SK-N-SH (cell line): ENCODE results near the gene SRSF2. TPM values are rescaled to one million over a fixed set of nuclear protein-coding genes. Genes with fewer than 3 reads are reported as not detected.
"Not testable (repeated sequence)": the region's sequence is repeated elsewhere in the genome, so short reads cannot be mapped to it uniquely, and the experiment has no call there.

Source experiments
- CTCF ChIA-PET: fragments of 300-600, 350-600 bp; formaldehyde crosslinking; extraction: SDS; loops from one replicate; lab custom pipeline; 2021; lab: Yijun Ruan, JAX
- POLR2A ChIA-PET: fragments of 350-600 bp; sonication (Branson Sonifier 250); formaldehyde crosslinking; extraction: SDS; loops from one replicate; lab custom pipeline; 2020; ENCODE audit warnings: antibody characterized with exemption, inconsistent platforms; lab: Yijun Ruan, JAX
- DNase-seq: peaks from one replicate; pipeline ENCODE4 v3.0.0; 2012
- H2AFZ ChIP-seq: fragments of 200-600 bp; sonication (generic); 2 replicates; pipeline ENCODE4 v1.8.1; 2016; ENCODE audit warnings: antibody characterized with exemption, mild to moderate bottlenecking, low read depth
- H3F3A ChIP-seq: fragments of 200-600 bp; sonication (generic); replicated peaks from 2 replicates; pipeline ENCODE3; 2016; ENCODE audit warnings: antibody characterized with exemption, mild to moderate bottlenecking; ENCODE audit not compliant: insufficient read depth
- H3K27ac ChIP-seq, 2 experiments: fragments of 200-500 bp in 1 of 2; fragments of 200-600 bp in 1 of 2; sonication (Bioruptor generic) in 1 of 2; sonication (generic), shearing (Covaris generic) in 1 of 2; 2 replicates each; pipeline versions ENCODE4 v1.5.1 to v1.6.1; 2014 to 2016; ENCODE audit warnings: low read depth in 2 of 2, inconsistent platforms in 1 of 2, low read length in 1 of 2, mild to moderate bottlenecking in 1 of 2, mixed read lengths in 1 of 2
- H3K27me3 ChIP-seq: fragments of 200-600 bp; sonication (generic), shearing (Covaris generic); 2 replicates; pipeline ENCODE4 v1.6.1; 2016; ENCODE audit warnings: mixed run types; ENCODE audit not compliant: insufficient read depth
- H3K36me3 ChIP-seq, 2 experiments: fragments of 200-500 bp in 1 of 2; fragments of 200-600 bp in 1 of 2; sonication (Bioruptor generic) in 1 of 2; sonication (generic) in 1 of 2; replicated peaks in 1 of 2; 2 replicates each; pipeline versions ENCODE3 to v1.5.1; 2014 to 2016; ENCODE audit warnings: low read length in 1 of 2, mild to moderate bottlenecking in 1 of 2; ENCODE audit not compliant: insufficient read depth in 2 of 2, control insufficient read depth in 1 of 2
- H3K4me1 ChIP-seq, 2 experiments: fragments of 200-500 bp in 1 of 2; fragments of 200-600 bp in 1 of 2; sonication (Bioruptor generic) in 1 of 2; sonication (generic), shearing (Covaris generic) in 1 of 2; 2 replicates each; pipeline versions ENCODE4 v1.5.1 to v1.6.1; 2014 to 2016; ENCODE audit warnings: low read depth in 1 of 2, low read length in 1 of 2, mixed run types in 1 of 2; ENCODE audit not compliant: insufficient read depth in 2 of 2, control insufficient read depth in 1 of 2
- H3K4me2 ChIP-seq: fragments of 200-600 bp; sonication (generic), shearing (Covaris generic); 2 replicates; pipeline ENCODE4 v1.6.1; 2017; ENCODE audit warnings: mixed run types
- H3K4me3 ChIP-seq, 2 experiments: fragments of 200-500 bp in 1 of 2; fragments of 200-600 bp in 1 of 2; sonication (Bioruptor generic) in 1 of 2; sonication (generic), shearing (Covaris generic) in 1 of 2; 2 replicates each; pipeline versions ENCODE4 v1.5.1 to v1.8.1; 2014 to 2016; ENCODE audit warnings: low read depth in 2 of 2, inconsistent platforms in 1 of 2, low read length in 1 of 2, mild to moderate bottlenecking in 1 of 2, mixed read lengths in 1 of 2, moderate library complexity in 1 of 2
- H3K79me2 ChIP-seq: fragments of 200-600 bp; sonication (generic); 2 replicates; pipeline ENCODE4 v1.8.1; 2017; ENCODE audit warnings: mild to moderate bottlenecking; ENCODE audit not compliant: insufficient read depth
- H3K9ac ChIP-seq: fragments of 200-600 bp; sonication (generic); 2 replicates; pipeline ENCODE4 v1.6.1; 2017; ENCODE audit warnings: mixed run types
- H3K9me2 ChIP-seq: fragments of 200-600 bp; sonication (generic); 2 replicates; pipeline ENCODE4 v1.6.1; 2017; ENCODE audit warnings: mixed run types
- H3K9me3 ChIP-seq: fragments of 200-600 bp; sonication (generic); 2 replicates; pipeline ENCODE4 v1.6.1; 2017; ENCODE audit warnings: mixed run types, mild to moderate bottlenecking, moderate library complexity
- H4K20me1 ChIP-seq: fragments of 200-600 bp; sonication (generic); 2 replicates; pipeline ENCODE4 v1.6.1; 2017; ENCODE audit warnings: mild to moderate bottlenecking, mixed run types; ENCODE audit not compliant: insufficient read depth
- CHD2 ChIP-seq: fragments of 150-350 bp; IDR thresholded peaks from 2 replicates; pipeline ENCODE4 v1.6.1; 2018; ENCODE audit warnings: low read length; ENCODE audit not compliant: partially characterized antibody
- EP300 ChIP-seq, 2 experiments: IDR thresholded peaks; 2 replicates each; pipeline versions ENCODE4 v1.4.0 to v1.6.1; 2012; ENCODE audit warnings: borderline replicate concordance in 1 of 2, low read depth in 1 of 2, low read length in 1 of 2
- EZH2phosphoT487 ChIP-seq: fragments of 200-600 bp; sonication (generic); IDR thresholded peaks from 2 replicates; pipeline ENCODE4 v1.6.1; 2017; ENCODE audit warnings: low read depth, mixed run types, mild to moderate bottlenecking, antibody characterized with exemption, moderate library complexity, borderline replicate concordance
- FOXJ3 ChIP-seq: sonication (generic); formaldehyde crosslinking; IDR thresholded peaks from 2 replicates; pipeline ENCODE4 v1.5.1; 2020; ENCODE audit warnings: mild to moderate bottlenecking, missing genetic modification reagents
- JUND ChIP-seq: IDR thresholded peaks from 2 replicates; pipeline ENCODE4 v1.4.0; 2012
- POLR2AphosphoS5 ChIP-seq: IDR thresholded peaks from 2 replicates; pipeline ENCODE4 v1.6.1; 2012; ENCODE audit warnings: low read depth, low read length
- RCOR1 ChIP-seq: fragments of 150-350 bp; IDR thresholded peaks from 2 replicates; pipeline ENCODE4 v1.6.1; 2017; ENCODE audit warnings: antibody characterized with exemption, low read length
- SIN3A ChIP-seq: IDR thresholded peaks from 2 replicates; pipeline ENCODE4 v1.6.1; 2012; ENCODE audit warnings: low read depth, mild to moderate bottlenecking, low read length, moderate library complexity, borderline replicate concordance
- TAF1 ChIP-seq: IDR thresholded peaks from 2 replicates; pipeline ENCODE4 v1.6.1; 2012; ENCODE audit warnings: low read depth, mild to moderate bottlenecking, low read length, moderate library complexity, borderline replicate concordance
- TCF12 ChIP-seq: IDR thresholded peaks from 2 replicates; pipeline ENCODE4 v1.4.0; 2012
- YY1 ChIP-seq: IDR thresholded peaks from 2 replicates; pipeline ENCODE4 v1.4.0; 2012; ENCODE audit warnings: low read depth, mild to moderate bottlenecking
- WGBS: methylation state at CpG from one replicate; pipeline ENCODE4 v1.1.6; 2017; ENCODE audit warnings: low lambda C conversion rate; 5-methylcytosine and 5-hydroxymethylcytosine counted together
- polyA plus RNA-seq, 3 experiments: library from polyadenylated mRNA; depleted of rRNA; stranded (reverse); fragments of >200 nt; gene quantifications; 2 replicates each; pipeline ENCODE4 v1.2.3, GENCODE V29; 2012

The SRSF2 gene
- polyA plus RNA-seq, 1 of the 3 experiments (the other 2 are of a cell fraction) = 211 TPM

DNA sequence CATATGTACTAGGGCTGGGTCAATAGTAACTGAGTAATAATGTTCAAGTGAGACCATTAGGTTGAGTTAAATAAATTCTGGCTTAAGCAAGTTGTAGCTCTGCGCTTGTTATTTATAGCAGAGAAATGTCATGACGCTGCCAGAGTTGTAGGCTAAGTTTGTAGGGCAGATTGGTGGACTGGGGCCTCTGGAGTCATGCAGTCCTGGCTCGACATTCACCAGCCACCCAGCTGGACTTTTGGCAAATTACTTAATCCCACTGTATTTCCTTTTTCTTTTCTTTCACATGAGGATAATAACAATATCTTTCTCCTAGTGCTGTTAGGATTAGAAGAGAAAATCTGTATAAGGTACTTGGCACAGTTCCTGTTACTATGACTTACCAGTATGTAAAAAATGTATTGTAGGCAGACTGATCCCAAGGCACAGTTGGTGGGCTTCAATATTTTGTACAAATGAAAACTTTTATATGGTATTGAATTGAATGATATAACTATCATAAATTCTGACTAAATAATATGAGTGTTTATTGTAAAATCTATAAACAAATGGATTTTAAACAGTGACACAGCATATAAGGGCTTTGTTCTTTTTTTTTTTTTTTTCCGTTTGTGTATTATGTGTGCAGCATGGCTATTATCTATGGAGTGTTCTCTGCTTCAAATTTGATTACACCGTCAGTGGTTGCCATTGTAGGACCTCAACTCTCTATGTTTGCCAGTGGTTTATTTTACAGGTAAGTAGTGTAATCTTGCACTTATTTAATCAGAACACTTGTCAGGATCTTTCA is 3.4 kb upstream of the SRSF2 start:
- POLR2A ChIA-PET = interaction anchor here (0.6 kb wide), 1 partner anchor 212 kb away, joined by 4 read pairs; no protein-coding TSS in a partner anchor
- TF ChIP-seq CHD2 = no peak
- TF ChIP-seq POLR2AphosphoS5 = no peak
- no peak for TF ChIP-seq SIN3A
- TF ChIP-seq JUND = no peak
- no peak for TF ChIP-seq EP300 (IDR thresholded peaks at IDR 0.05; ENCODE audit: borderline replicate concordance in 1 of 2, low read depth in 1 of 2, low read length in 1 of 2)
- TF ChIP-seq YY1 = no peak
- TF ChIP-seq RCOR1 = no peak
- no peak for TF ChIP-seq TAF1
- no peak for TF ChIP-seq FOXJ3
- no peak for TF ChIP-seq TCF12
- no peak for TF ChIP-seq EZH2phosphoT487
- CTCF ChIA-PET = interaction anchor here (1.3 to 5.8 kb wide), 5 partner anchors 14 to 348 kb away, joined by 3 to 34 read pairs (median 4); partner anchors contain the start of genes JMJD6, METTL23 and MGAT5B

DNA sequence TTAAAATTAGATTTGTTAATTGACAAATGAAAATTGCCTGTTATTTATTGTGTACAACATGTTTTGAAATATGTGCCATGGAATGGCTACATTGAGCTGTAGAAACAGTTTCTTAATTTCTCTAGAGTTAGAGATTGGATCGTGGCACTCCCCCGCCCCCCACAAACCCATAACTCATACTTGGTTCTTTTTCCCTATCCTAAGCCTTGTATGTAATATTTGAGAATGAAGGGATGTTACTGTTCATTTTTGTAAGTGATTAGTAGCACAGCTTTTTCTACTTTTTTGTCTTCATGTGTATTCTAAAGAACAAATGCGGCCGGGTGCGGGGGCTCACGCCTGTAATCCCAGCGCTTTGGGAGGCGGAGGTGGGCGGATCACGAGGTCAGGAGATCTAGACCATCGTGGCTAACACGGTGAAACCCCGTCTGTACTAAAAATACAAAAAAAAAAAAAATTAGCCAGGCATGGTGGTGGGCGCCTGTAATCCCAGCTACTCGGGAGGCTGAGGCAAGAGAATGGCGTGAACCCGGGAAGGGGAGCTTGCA is 2.5 kb upstream of the SRSF2 start:
- H3K9me3 ChIP-seq, H3K27me3 ChIP-seq, H2AFZ ChIP-seq, DNase-seq, H3K9me2 ChIP-seq: not testable (repeated sequence)
- WGBS = 95% methylated on average over 17 of the region's 17 CpGs
- peak overlapping the region in 1 of 2 experiments; percentile 93; a peak in 2 of 4 replicates for H3K4me3 ChIP-seq
- peaks cover 59% of the 10 kb centered on the region for H3K79me2 ChIP-seq
- peak overlapping the region; percentile 94; the same call in 1 of the 2 replicates for H3K9ac ChIP-seq
- H4K20me1 ChIP-seq = peaks cover 16% of the 10 kb centered on the region
- H3K36me3 ChIP-seq = peaks cover 37 to 43% of the 10 kb centered on the region in 2 experiments
- H3F3A ChIP-seq = peaks cover 18% of the 10 kb centered on the region
- peaks cover 12 to 22% of the 10 kb centered on the region in 2 experiments; a peak in 3 of 4 replicates for H3K4me1 ChIP-seq
- peak overlapping the region; percentile 94 for H3K4me2 ChIP-seq
- ChIA-PET POLR2A (interaction anchor here (0.6 to 4.6 kb wide), 4 partner anchors 9 to 213 kb away, joined by 3 to 47 read pairs (median 4); partner anchors contain the start of genes JMJD6 and METTL23), CTCF (interaction anchor here (1.2 to 5.8 kb wide), 10 partner anchors 13 to 349 kb away, joined by 3 to 34 read pairs (median 5); partner anchors contain the start of genes JMJD6, METTL23 and MGAT5B)
- 0 out of 4 replicates have a peak overlapping the region, but pooled peaks of 1 of the 2 experiments have one; percentile 100 for H3K27ac ChIP-seq

More for the DNA sequence above, 3.4 kb upstream of the SRSF2 start:
- H3K4me3 ChIP-seq = no peak overlapping the region
- H3K9me3 ChIP-seq = no peaks in the 10 kb centered on the region
- peak overlapping the region; percentile 94; the same call in 1 of the 2 replicates for H3K4me2 ChIP-seq
- peaks cover 37 to 43% of the 10 kb centered on the region in 2 experiments for H3K36me3 ChIP-seq
- H2AFZ ChIP-seq = no peak overlapping the region
- DNase-seq = no peak
- peaks cover 50% of the 10 kb centered on the region for H3K79me2 ChIP-seq
- peaks cover 8% of the 10 kb centered on the region for H4K20me1 ChIP-seq
- H3F3A ChIP-seq = peaks cover 18% of the 10 kb centered on the region
- peaks cover 11 to 14% of the 10 kb centered on the region in 2 experiments; a peak in 3 of 4 replicates for H3K4me1 ChIP-seq
- H3K27ac ChIP-seq = peak overlapping the region in 1 of 2 experiments; percentile 20; a peak in 1 of 4 replicates
- 91% methylated on average over 5 of the region's 5 CpGs for WGBS
- no peak overlapping the region for H3K9ac ChIP-seq
- H3K27me3 ChIP-seq = no peaks in the 10 kb centered on the region
- no peaks in the 10 kb centered on the region for H3K9me2 ChIP-seq
